Measurements from ENCODE around the gene DNAJC4.

Gene DNAJC4

GRCh38 chr11:64209563-64209843 is 20.8 kb upstream of the DNAJC4 start:
- no peak for TF ChIP-seq POLR2AphosphoS5 (IDR thresholded peaks at IDR 0.05; ENCODE audit: low read depth, low read length)
- no peak for TF ChIP-seq POLR2A (IDR thresholded peaks at IDR 0.05; ENCODE audit: low read depth, low read length)
- TF ChIP-seq TAF1 (IDR thresholded peaks at IDR 0.05; ENCODE audit: borderline replicate concordance, low read depth, low read length) = no peak
- FAIRE-seq (no peak), DNase-seq (ENCODE audit: insufficient read length) (no peak)

GRCh38 chr11:64210301-64211020 is 19.9 kb upstream of the DNAJC4 start:
- no peak for FAIRE-seq
- TF ChIP-seq POLR2A (IDR thresholded peaks at IDR 0.05; ENCODE audit: low read depth, low read length) (no peak), POLR2AphosphoS5 (IDR thresholded peaks at IDR 0.05; ENCODE audit: low read depth, low read length) (no peak), TAF1 (IDR thresholded peaks at IDR 0.05; ENCODE audit: borderline replicate concordance, low read depth, low read length) (no peak)
- no peak for DNase-seq (ENCODE audit: insufficient read length)

GRCh38 chr11:64211181-64211872 is 19.0 kb upstream of the DNAJC4 start:
- FAIRE-seq (no peak), DNase-seq (ENCODE audit: insufficient read length) (no peak)
- TF ChIP-seq POLR2AphosphoS5 (IDR thresholded peaks at IDR 0.05; ENCODE audit: low read depth, low read length) = no peak
- no peak for TF ChIP-seq TAF1 (IDR thresholded peaks at IDR 0.05; ENCODE audit: borderline replicate concordance, low read depth, low read length)
- no peak for TF ChIP-seq POLR2A (IDR thresholded peaks at IDR 0.05; ENCODE audit: low read depth, low read length)

GRCh38 chr11:64216879-64217278 is 13.5 kb upstream of the DNAJC4 start:
- TF ChIP-seq POLR2AphosphoS5 (IDR thresholded peaks at IDR 0.05; ENCODE audit: low read depth, low read length) (no peak), TAF1 (IDR thresholded peaks at IDR 0.05; ENCODE audit: borderline replicate concordance, low read depth, low read length) (no peak), POLR2A (IDR thresholded peaks at IDR 0.05; ENCODE audit: low read depth, low read length) (no peak)
- DNase-seq (ENCODE audit: insufficient read length) (no peak), FAIRE-seq (no peak)

GRCh38 chr11:64218628-64219353 is 11.6 kb upstream of the DNAJC4 start:
- DNase-seq (ENCODE audit: insufficient read length) = no peak
- TF ChIP-seq POLR2AphosphoS5 (IDR thresholded peaks at IDR 0.05; ENCODE audit: low read depth, low read length) (no peak), POLR2A (IDR thresholded peaks at IDR 0.05; ENCODE audit: low read depth, low read length) (no peak), TAF1 (IDR thresholded peaks at IDR 0.05; ENCODE audit: borderline replicate concordance, low read depth, low read length) (no peak)
- peak; percentile 40 for FAIRE-seq

- no peak for TF ChIP-seq TAF1 (IDR thresholded peaks at IDR 0.05; ENCODE audit: borderline replicate concordance, low read depth, low read length)
- DNase-seq (ENCODE audit: insufficient read length) (no peak), FAIRE-seq (no peak)
Observed at GRCh38 chr11:64219354-64219684, 11.0 kb upstream of the DNAJC4 start.

- DNase-seq (ENCODE audit: insufficient read length) (no peak), FAIRE-seq (no peak)
- TF ChIP-seq TAF1 (IDR thresholded peaks at IDR 0.05; ENCODE audit: borderline replicate concordance, low read depth, low read length) (no peak), POLR2AphosphoS5 (IDR thresholded peaks at IDR 0.05; ENCODE audit: low read depth, low read length) (no peak; the same call in 1 of the 2 replicates), POLR2A (IDR thresholded peaks at IDR 0.05; ENCODE audit: low read depth, low read length) (no peak)
Observed at GRCh38 chr11:64219755-64220154, 10.6 kb upstream of the DNAJC4 start.

GRCh38 chr11:64220271-64220670 is 10.1 kb upstream of the DNAJC4 start:
- TF ChIP-seq TAF1 (IDR thresholded peaks at IDR 0.05; ENCODE audit: borderline replicate concordance, low read depth, low read length) = no peak
- TF ChIP-seq POLR2AphosphoS5 (IDR thresholded peaks at IDR 0.05; ENCODE audit: low read depth, low read length) = 0 out of 2 replicates have a peak, but pooled peaks have one; percentile 9
- no peak for TF ChIP-seq POLR2A (IDR thresholded peaks at IDR 0.05; ENCODE audit: low read depth, low read length)
- no peak for DNase-seq (ENCODE audit: insufficient read length)
- no peak for FAIRE-seq

GRCh38 chr11:64220798-64221197 is 9.6 kb upstream of the DNAJC4 start:
- DNase-seq (ENCODE audit: insufficient read length) (no peak), FAIRE-seq (no peak)
- TF ChIP-seq POLR2A (IDR thresholded peaks at IDR 0.05; ENCODE audit: low read depth, low read length) (no peak), POLR2AphosphoS5 (IDR thresholded peaks at IDR 0.05; ENCODE audit: low read depth, low read length) (no peak), TAF1 (IDR thresholded peaks at IDR 0.05; ENCODE audit: borderline replicate concordance, low read depth, low read length) (no peak)

GRCh38 chr11:64222651-64223000 is 7.7 kb upstream of the DNAJC4 start:
- FAIRE-seq (no peak), DNase-seq (ENCODE audit: insufficient read length) (no peak)
- TF ChIP-seq POLR2A (IDR thresholded peaks at IDR 0.05; ENCODE audit: low read depth, low read length) = no peak
- no peak for TF ChIP-seq POLR2AphosphoS5 (IDR thresholded peaks at IDR 0.05; ENCODE audit: low read depth, low read length)
- TF ChIP-seq TAF1 (IDR thresholded peaks at IDR 0.05; ENCODE audit: borderline replicate concordance, low read depth, low read length) = no peak

- FAIRE-seq = peak; percentile 38
- DNase-seq (ENCODE audit: insufficient read length) = no peak
- TF ChIP-seq TAF1 (IDR thresholded peaks at IDR 0.05; ENCODE audit: borderline replicate concordance, low read depth, low read length) (no peak), POLR2AphosphoS5 (IDR thresholded peaks at IDR 0.05; ENCODE audit: low read depth, low read length) (peak; percentile 76; the same call in 1 of the 2 replicates), POLR2A (IDR thresholded peaks at IDR 0.05; ENCODE audit: low read depth, low read length) (no peak)
Observed at GRCh38 chr11:64223001-64223651, 7.2 kb upstream of the DNAJC4 start.
